Esophagus (tissue), 2 donors: ENCODE measurements around the gene NOP58. TPM values are rescaled to one million over a fixed set of nuclear protein-coding genes. Genes with fewer than 3 reads are reported as not detected.

Source experiments
- H3K27ac ChIP-seq, 2 donors: one replicate each; pipeline ENCODE4 v1.5.1; 2013; ENCODE audit warnings: low read depth in 2 of 2, mild to moderate bottlenecking in 2 of 2, inconsistent platforms in 1 of 2, low read length in 1 of 2, moderate library complexity in 1 of 2
- H3K27me3 ChIP-seq, 2 donors: one replicate each; pipeline ENCODE4 v1.6.1; 2013; ENCODE audit warnings: low read length in 2 of 2, control low read depth in 1 of 2, mild to moderate bottlenecking in 1 of 2; ENCODE audit not compliant: insufficient read depth in 2 of 2, control insufficient read depth in 1 of 2
- H3K36me3 ChIP-seq, 2 donors: one replicate each; pipeline ENCODE4 v1.6.1; 2013; ENCODE audit warnings: low read length in 1 of 2; ENCODE audit not compliant: control insufficient read depth in 2 of 2, insufficient read depth in 2 of 2
- H3K4me1 ChIP-seq, 2 donors: one replicate each; pipeline ENCODE4 v1.6.1; 2013; ENCODE audit warnings: low read length in 1 of 2; ENCODE audit not compliant: control insufficient read depth in 2 of 2, insufficient read depth in 2 of 2
- H3K4me3 ChIP-seq, 2 donors: one replicate each; pipeline ENCODE4 v1.5.1; 2013; ENCODE audit warnings: low read length in 2 of 2, mild to moderate bottlenecking in 2 of 2, low read depth in 1 of 2, moderate library complexity in 1 of 2
- H3K9me3 ChIP-seq, 2 donors: one replicate each; pipeline ENCODE4 v1.6.1; 2013; ENCODE audit warnings: mild to moderate bottlenecking in 2 of 2, low read depth in 1 of 2, low read length in 1 of 2, moderate library complexity in 1 of 2; ENCODE audit not compliant: control insufficient read depth in 2 of 2, insufficient read depth in 1 of 2
- WGBS, 2 donors: extraction: QIAGEN DNeasy Blood & Tissue Kit; methylation state at CpG; one replicate each; pipeline ENCODE4 v1.1.7; 2013; 5-methylcytosine and 5-hydroxymethylcytosine counted together
- polyA plus RNA-seq, 2 donors: library from polyadenylated mRNA; stranded (reverse); fragments of 200-250 nt; gene quantifications; one replicate each; pipeline ENCODE4 v1.2.3, GENCODE V29; 2013
- donor health status: healthy with polysubstance abuse.
- donor health status: Bipolar disorder and iron deficiency.

The NOP58 gene
- polyA plus RNA-seq, 2 donors, result 50.1 to 61.9 TPM

GRCh38 chr2:202335791-202336467 is 70.4 kb downstream of the NOP58 start:
- no peak overlapping the region for H3K4me3 ChIP-seq
- 93 to 97% methylated on average over 6 of the region's 6 CpGs for WGBS, 2 donors

GRCh38 chr2:202337151-202337550 is 71.6 kb downstream of the NOP58 start:
- no peak overlapping the region for H3K4me3 ChIP-seq
- H3K27ac ChIP-seq, result no peak overlapping the region
- H3K36me3 ChIP-seq, result no peaks in the 10 kb centered on the region
- no peaks in the 10 kb centered on the region for H3K4me1 ChIP-seq
- H3K27me3 ChIP-seq, result no peaks in the 10 kb centered on the region
- WGBS, 2 donors, result 52 to 63% methylated on average over 2 of the region's 2 CpGs
- H3K9me3 ChIP-seq, result no peaks in the 10 kb centered on the region

More at GRCh38 chr2:202335791-202336467, 70.4 kb downstream of the NOP58 start:
- Histone ChIP-seq H3K9me3 (no peaks in the 10 kb centered on the region), H3K27me3 (no peaks in the 10 kb centered on the region), H3K36me3 (no peaks in the 10 kb centered on the region), H3K27ac (no peak overlapping the region), H3K4me1 (no peaks in the 10 kb centered on the region)

- no peaks in the 10 kb centered on the region for H3K9me3 ChIP-seq
- no peak overlapping the region for H3K4me3 ChIP-seq
- no peak overlapping the region for H3K27ac ChIP-seq
- no peaks in the 10 kb centered on the region for H3K36me3 ChIP-seq
- no peaks in the 10 kb centered on the region for H3K4me1 ChIP-seq
- H3K27me3 ChIP-seq, result no peaks in the 10 kb centered on the region
- 80 to 86% methylated on average over 7 of the region's 7 CpGs for WGBS, 2 donors
These were observed 72.3 kb downstream of the NOP58 start for GRCh38 chr2:202337706-202338346.

- 45 to 67% methylated on average over 3 of the region's 3 CpGs for WGBS, 2 donors
- Histone ChIP-seq H3K9me3 (no peaks in the 10 kb centered on the region), H3K27me3 (no peaks in the 10 kb centered on the region), H3K4me1 (no peaks in the 10 kb centered on the region), H3K4me3 (no peak overlapping the region), H3K27ac (no peak overlapping the region), H3K36me3 (no peaks in the 10 kb centered on the region)
These were observed 73.7 kb downstream of the NOP58 start for GRCh38 chr2:202339071-202339870.

GRCh38 chr2:202344178-202344577 is 78.6 kb downstream of the NOP58 start:
- H3K4me3 ChIP-seq, result no peak overlapping the region
- no peaks in the 10 kb centered on the region for H3K4me1 ChIP-seq
- no peak overlapping the region for H3K27ac ChIP-seq
- H3K36me3 ChIP-seq, result no peaks in the 10 kb centered on the region
- WGBS, 2 donors, result 44 to 54% methylated on average over 1 of the region's 1 CpG
- no peaks in the 10 kb centered on the region for H3K27me3 ChIP-seq
- no peaks in the 10 kb centered on the region for H3K9me3 ChIP-seq

GRCh38 chr2:202346180-202346579 is 80.6 kb downstream of the NOP58 start:
- Histone ChIP-seq H3K4me3 (no peak overlapping the region), H3K36me3 (no peaks in the 10 kb centered on the region), H3K27me3 (no peaks in the 10 kb centered on the region), H3K4me1 (no peaks in the 10 kb centered on the region), H3K9me3 (no peaks in the 10 kb centered on the region), H3K27ac (no peak overlapping the region)
- WGBS, 2 donors, result 93 to 95% methylated on average over 7 of the region's 7 CpGs

Other genes starting within 250 kb of the NOP58 start
- gene FZD7, start 231.9 kb upstream of the NOP58 start, polyA plus RNA-seq, result 1 to 10 TPM; 2.7 to 5.7 TPM
- not detected for gene KIAA2012, start 192.5 kb upstream of the NOP58 start, polyA plus RNA-seq
- 10 to 100 TPM; 60.1 to 73.5 TPM for gene SUMO1, start 27.2 kb upstream of the NOP58 start, polyA plus RNA-seq
- gene BMPR2, start 110.6 kb downstream of the NOP58 start, polyA plus RNA-seq, result 1 to 10 TPM; 4.7 to 5.2 TPM